Mucosa of descending colon (tissue), 3 donors: Measurements from ENCODE around the gene ATP6AP1. TPM values are rescaled to one million over a fixed set of nuclear protein-coding genes. Genes with fewer than 3 reads are reported as not detected.

Experiments used
- ATAC-seq: fragments of 200-7000 bp; cut with Tn5 transposase; one replicate; pipeline ENCODE4 v1.9.1; 2020; ENCODE audit warnings: mild to moderate bottlenecking, moderate library complexity
- DNase-seq, 3 donors: peaks; one replicate each; pipeline ENCODE4 v3.0.0-alpha.2; 2020
- H3K36me3 ChIP-seq: fragments of 200-600 bp; one replicate; pipeline ENCODE4 v1.8.0; 2021; ENCODE audit warnings: low read depth, mild to moderate bottlenecking
- H3K4me1 ChIP-seq: fragments of 200-600 bp; one replicate; pipeline ENCODE4 v1.8.0; 2021; ENCODE audit warnings: low read depth, mild to moderate bottlenecking
- H3K4me3 ChIP-seq: fragments of 200-600 bp; one replicate; pipeline ENCODE4 v1.8.0; 2021; ENCODE audit warnings: mild to moderate bottlenecking
- H3K9me3 ChIP-seq: fragments of 200-600 bp; one replicate; pipeline ENCODE4 v1.8.0; 2021; ENCODE audit warnings: mild to moderate bottlenecking
- CTCF ChIP-seq: fragments of 200-600 bp; IDR thresholded peaks from one replicate; pipeline ENCODE4 v1.8.0; 2022; ENCODE audit warnings: antibody characterized with exemption, mild to moderate bottlenecking
- intact Hi-C, 2 donors: fragments of 100-400 bp; cut with DNase I in 1 of 2; cut with micrococcal nuclease in 1 of 2; formaldehyde crosslinking; loops; one replicate each; pipeline versions ENCODE4 v1.11.0 to v1.11.1; 2022; cut with DNase I, micrococcal nuclease
- total RNA-seq, 3 donors: library from RNA; stranded (reverse); fragmentation: NEBNext Ultra II Directional in 2 of 3; extraction: Animal tissue kit (Norgen Biotek cat#: 25700) in 2 of 3; gene quantifications; one replicate each; pipeline versions ENCODE4 v1.2.1 to v1.2.4, GENCODE V29; 2021 to 2023
- donor health status: DM: no; HTN: no; CAD: no; lungs with moderate emphysema.
- donor health status: DM: no; HTN: no; CAD: no.
- donor health status: DM: no; HTN: yes; CAD: no.

The ATP6AP1 gene
- total RNA-seq, 3 donors from 2014 or later: 78.1 to 95.8 (median 95.2) TPM

- Histone ChIP-seq H3K36me3 (no peaks in the 10 kb centered on the region), H3K9me3 (no peaks in the 10 kb centered on the region), H3K4me1 (no peaks in the 10 kb centered on the region), H3K4me3 (no peak overlapping the region)
- ATAC-seq: no peak
- TF ChIP-seq CTCF: no peak
- intact Hi-C loops: no loop called here
- DNase-seq: no peak
Observed at GRCh38 chrX:154432210-154432609, 3.7 kb downstream of the ATP6AP1 start.

- no peak overlapping the region for H3K4me3 ChIP-seq
- no peaks in the 10 kb centered on the region for H3K36me3 ChIP-seq
- intact Hi-C loops: no loop called here
- H3K9me3 ChIP-seq: no peaks in the 10 kb centered on the region
- no peak for TF ChIP-seq CTCF
- no peaks in the 10 kb centered on the region for H3K4me1 ChIP-seq
- ATAC-seq (no peak), DNase-seq (no peak)
Observed at GRCh38 chrX:154433605-154434004, 5.1 kb downstream of the ATP6AP1 start.

- no peak for DNase-seq
- TF ChIP-seq CTCF: no peak
- H3K4me1 ChIP-seq: no peaks in the 10 kb centered on the region
- H3K36me3 ChIP-seq: no peaks in the 10 kb centered on the region
- H3K9me3 ChIP-seq: no peaks in the 10 kb centered on the region
- no peak overlapping the region for H3K4me3 ChIP-seq
- no peak for ATAC-seq
- intact Hi-C loops: no loop called here
Observed at GRCh38 chrX:154434394-154435168, 6.1 kb downstream of the ATP6AP1 start.

- intact Hi-C loops: no loop called here
- no peak for DNase-seq
- Histone ChIP-seq H3K9me3 (no peaks in the 10 kb centered on the region), H3K4me1 (no peaks in the 10 kb centered on the region), H3K4me3 (no peak overlapping the region), H3K36me3 (no peaks in the 10 kb centered on the region)
- ATAC-seq: no peak
- TF ChIP-seq CTCF: no peak
Observed at GRCh38 chrX:154435171-154435733, 6.8 kb downstream of the ATP6AP1 start.

GRCh38 chrX:154436374-154436982, 8.0 kb downstream of the ATP6AP1 start:
- H3K36me3 ChIP-seq: no peaks in the 10 kb centered on the region
- ATAC-seq (peak; percentile 68), DNase-seq (peak; percentile 17 to 67 (median 55))
- no peaks in the 10 kb centered on the region for H3K9me3 ChIP-seq
- peak overlapping the region; percentile 38 for H3K4me3 ChIP-seq
- no peak for TF ChIP-seq CTCF
- intact Hi-C loops: no loop called here
- H3K4me1 ChIP-seq: no peaks in the 10 kb centered on the region
